GM12875 (cell line): Measurements from ENCODE around the gene SDK1.

Experiments
- H3K4me3 ChIP-seq: one replicate; pipeline ENCODE4 v1.5.1; 2011; ENCODE audit warnings: low read depth, low read length, control low read depth
- TF ChIP-seq, protein P1 (sequence below): IDR thresholded peaks from 2 replicates; pipeline ENCODE4 v1.5.1; 2011; ENCODE audit warnings: low read depth, mild to moderate bottlenecking, control low read depth, inconsistent platforms, low read length, moderate library complexity, borderline replicate concordance; ENCODE audit not compliant: insufficient read depth

SDK1 gene

DNA sequence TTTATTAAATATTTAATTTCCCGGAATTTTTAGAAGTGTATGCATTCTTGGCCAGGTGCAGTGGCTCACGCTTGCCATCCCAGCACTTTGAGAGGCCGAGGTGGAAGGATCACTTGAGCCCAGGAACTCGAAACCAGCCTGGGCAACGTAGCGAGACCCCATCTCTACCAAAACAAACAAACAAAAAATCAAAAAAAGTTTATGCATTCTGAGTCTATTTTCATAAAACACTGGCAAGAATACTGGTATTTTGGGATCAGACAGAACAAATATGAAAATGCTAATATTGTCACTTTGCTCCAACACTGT, 940.2 kb downstream of the SDK1 start:
- TF ChIP-seq, protein P1, sequence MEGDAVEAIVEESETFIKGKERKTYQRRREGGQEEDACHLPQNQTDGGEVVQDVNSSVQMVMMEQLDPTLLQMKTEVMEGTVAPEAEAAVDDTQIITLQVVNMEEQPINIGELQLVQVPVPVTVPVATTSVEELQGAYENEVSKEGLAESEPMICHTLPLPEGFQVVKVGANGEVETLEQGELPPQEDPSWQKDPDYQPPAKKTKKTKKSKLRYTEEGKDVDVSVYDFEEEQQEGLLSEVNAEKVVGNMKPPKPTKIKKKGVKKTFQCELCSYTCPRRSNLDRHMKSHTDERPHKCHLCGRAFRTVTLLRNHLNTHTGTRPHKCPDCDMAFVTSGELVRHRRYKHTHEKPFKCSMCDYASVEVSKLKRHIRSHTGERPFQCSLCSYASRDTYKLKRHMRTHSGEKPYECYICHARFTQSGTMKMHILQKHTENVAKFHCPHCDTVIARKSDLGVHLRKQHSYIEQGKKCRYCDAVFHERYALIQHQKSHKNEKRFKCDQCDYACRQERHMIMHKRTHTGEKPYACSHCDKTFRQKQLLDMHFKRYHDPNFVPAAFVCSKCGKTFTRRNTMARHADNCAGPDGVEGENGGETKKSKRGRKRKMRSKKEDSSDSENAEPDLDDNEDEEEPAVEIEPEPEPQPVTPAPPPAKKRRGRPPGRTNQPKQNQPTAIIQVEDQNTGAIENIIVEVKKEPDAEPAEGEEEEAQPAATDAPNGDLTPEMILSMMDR = no peak
- no peak overlapping the region for H3K4me3 ChIP-seq

DNA sequence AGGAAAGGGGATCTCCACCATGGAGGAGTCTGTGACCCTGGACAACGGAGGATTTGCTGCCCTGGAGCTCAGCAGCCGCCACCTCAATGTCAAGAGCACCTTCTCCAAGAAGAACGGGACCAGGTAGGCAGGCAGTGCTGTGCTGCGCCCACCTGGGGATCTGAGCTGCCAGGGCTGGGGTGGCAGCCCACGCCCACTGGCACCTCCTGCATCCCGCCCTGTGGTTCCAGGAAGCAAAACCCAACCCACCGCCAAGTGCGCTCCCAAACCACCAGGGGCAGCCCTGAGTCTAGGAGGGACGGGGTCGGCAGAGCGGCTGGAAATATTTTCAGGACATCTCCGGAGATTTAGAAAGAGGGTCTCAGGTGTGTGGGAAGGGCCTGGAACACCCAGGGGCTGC, 940.7 kb downstream of the SDK1 start:
- no peak overlapping the region for H3K4me3 ChIP-seq
- TF ChIP-seq, protein P1 = no peak

DNA sequence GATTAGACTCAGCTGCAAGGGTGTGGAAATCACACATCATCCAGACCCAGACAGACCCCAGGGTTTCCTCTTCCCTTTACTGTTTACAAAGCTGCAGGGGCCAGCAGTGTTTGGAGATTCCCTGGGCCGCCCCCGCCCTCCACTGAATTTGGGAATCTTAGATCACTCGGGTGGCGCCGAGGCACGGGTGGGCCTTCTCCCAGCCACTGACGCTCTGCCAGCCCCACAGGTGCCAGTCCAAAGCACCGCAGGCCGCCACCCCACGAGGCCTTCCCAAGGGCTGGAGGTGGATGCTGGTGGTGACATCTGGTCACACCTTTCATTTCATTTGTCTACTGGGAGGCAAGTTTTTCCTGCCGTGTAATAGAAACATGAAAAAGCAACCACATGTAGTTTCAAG, 941.7 kb downstream of the SDK1 start:
- TF ChIP-seq, protein P1 = no peak
- no peak overlapping the region for H3K4me3 ChIP-seq

DNA sequence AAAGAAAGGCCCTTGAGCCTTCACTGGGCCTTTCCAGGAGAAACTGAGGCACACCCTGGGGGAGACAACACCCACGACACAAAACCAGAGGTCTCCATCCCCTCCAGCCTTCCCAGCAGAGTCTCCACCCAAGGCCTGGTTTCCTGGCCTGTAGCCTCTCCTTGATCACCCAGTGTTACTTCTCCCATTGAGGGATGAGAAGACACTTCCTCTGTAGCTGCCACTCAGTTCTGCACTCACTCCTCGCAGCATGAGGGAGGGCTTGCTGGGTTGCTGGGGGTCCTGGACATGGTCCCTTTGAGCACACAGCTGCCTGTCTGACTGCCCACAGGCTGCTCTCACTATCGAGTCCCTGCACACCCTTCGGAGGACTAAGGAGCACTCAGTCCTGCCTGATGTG, 943.0 kb downstream of the SDK1 start:
- TF ChIP-seq, protein P1 = no peak
- H3K4me3 ChIP-seq = no peak overlapping the region

DNA sequence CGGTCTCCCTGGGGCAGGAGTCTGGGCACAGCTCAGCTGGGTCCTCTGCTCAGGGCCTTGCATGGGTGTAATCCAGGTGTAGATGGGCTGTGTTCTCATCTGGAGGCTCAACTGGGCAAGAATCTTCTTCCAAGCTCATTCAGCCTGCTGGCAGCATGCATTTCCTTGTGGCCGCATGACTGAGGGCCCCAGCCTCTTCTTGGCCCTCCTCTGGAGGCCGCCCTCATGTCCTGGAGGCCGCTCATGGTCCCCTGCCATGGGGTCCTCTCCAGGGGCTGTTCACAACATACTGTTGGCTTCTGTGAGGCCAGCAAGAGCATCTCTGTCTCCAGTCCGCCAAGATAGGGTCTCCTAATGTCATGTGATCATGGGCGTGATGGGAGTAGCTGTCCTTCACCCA, 943.6 kb downstream of the SDK1 start:
- no peak overlapping the region for H3K4me3 ChIP-seq
- TF ChIP-seq, protein P1 = no peak

DNA sequence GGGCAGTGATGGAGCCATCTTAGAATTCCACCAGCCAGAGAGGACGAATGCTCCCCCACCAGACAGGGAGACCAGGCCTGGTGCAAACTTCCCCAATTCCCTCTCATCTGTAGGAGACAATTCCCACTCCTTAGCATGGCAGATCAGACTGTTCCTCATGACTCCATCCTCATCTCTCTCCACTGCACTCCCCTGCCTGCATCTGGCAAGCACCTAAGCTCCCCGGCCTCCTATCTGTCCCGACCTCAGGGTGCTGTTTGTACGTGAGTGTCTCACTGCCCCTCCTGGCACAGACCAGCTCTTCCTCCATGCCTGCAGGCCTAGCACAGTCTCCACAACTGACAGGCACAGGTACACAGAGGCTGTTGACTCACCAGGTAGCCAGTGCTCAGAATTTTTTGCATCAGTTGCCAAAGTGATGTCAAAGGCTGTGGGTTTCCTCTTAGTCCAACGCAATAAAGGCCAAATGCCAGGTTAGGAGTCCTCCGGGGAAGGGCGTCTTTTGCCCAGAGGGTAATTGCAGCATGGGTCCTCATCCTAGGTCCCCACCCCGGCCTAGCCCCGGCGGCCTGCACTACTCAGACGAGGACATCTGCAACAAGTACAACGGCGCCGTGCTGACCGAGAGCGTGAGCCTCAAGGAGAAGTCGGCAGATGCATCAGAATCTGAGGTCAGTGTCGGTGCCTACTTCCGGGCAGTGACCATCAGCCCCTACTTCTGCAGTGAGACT, 944.2 kb downstream of the SDK1 start:
- H3K4me3 ChIP-seq = no peak overlapping the region
- TF ChIP-seq, protein P1 = no peak

DNA sequence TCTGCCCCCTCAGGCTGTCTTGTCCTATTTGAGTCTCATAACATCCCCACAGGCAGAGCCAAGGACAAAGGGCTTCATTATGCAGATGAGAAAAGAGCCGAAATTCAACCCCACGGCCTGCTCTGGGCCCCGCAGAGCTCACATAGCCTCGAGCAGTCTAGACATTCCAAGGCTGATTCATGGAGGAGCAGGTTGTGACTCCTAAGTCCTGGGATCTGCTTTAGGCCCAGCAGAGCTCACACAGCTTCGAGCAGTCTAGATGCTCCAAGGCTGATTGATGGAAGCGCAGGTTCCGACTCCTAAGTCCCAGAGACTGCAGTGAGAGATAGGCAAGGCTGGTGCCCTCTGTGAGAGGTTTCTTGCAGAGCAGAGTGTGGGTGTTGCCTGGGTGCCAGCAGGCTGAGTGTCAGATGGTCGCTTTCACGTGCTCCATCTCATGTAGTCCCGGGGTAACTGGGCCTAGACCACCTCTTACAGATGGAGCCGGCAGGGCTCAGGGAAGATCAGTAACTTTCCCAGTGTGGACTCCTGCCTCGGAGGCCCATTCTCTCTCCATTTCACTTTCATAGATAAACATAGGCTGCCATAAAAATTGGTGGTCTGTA, 944.9 kb downstream of the SDK1 start:
- no peak overlapping the region for H3K4me3 ChIP-seq
- TF ChIP-seq, protein P1 = no peak
